ENCODE data around the gene NIT1.

DNA sequence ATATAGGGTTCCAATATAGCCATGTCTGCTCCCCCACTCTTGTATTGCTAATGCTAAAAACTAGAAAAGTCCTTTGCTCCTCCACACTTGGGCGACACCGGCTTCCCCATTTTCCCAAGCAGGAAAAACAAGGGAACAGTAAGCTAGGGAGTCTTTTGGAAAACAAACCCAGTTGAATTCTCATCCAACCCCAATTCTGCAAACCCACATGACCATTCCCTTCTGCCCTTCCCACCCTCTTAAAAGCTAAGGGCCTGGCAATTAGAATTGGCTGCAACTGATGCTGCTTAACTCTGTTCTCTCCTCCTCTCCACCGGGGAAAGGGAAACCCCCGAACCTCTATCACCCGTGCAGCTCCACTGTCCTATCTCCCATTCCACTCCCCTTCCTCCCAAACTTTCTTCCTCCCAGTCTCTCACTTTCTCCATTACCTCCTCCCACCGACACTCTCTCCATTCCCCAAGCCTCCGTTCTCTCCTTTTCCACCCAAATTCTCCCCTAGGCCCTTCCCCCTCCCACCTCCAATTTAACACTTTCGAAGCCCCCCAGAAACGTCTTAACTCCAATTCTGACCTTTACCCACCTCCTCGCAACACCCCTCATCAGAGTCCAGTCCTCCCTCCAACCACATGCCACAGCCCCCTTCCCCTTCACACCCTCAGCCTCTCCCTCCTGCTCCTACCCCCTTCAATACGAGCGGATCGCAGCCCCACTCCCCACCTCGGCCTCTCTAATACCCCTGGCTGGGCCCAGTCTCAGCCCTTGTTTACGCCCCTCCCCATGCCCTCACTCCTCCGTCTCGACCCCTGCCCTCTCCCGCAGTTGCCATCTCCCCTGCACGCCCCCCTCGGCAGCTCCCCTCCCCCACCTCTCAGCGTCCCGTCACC, 13.9 kb downstream of the NIT1 start:
- no peak for TF ChIP-seq GATA2 (IDR thresholded peaks at IDR 0.05; ENCODE audit: low read depth, low read length)
- TF ChIP-seq GATA3 (IDR thresholded peaks at IDR 0.05; ENCODE audit: low read depth, low read length), result no peak

Data from SH-SY5Y (cell line).